ENCODE measurements around the gene IER3. TPM values are rescaled to one million over a fixed set of nuclear protein-coding genes. Genes with fewer than 3 reads are reported as not detected.
A peak's percentile ranks its signal among the peaks of the same experiment; 100 is the strongest.

Gene IER3
- total and polyA plus RNA-seq, 9 of the 15 experiments (the other 6 are each of a cell fraction or from before 2014, with no cell fraction given), result 1.5 to 30.0 (median 11.5) TPM

DNA sequence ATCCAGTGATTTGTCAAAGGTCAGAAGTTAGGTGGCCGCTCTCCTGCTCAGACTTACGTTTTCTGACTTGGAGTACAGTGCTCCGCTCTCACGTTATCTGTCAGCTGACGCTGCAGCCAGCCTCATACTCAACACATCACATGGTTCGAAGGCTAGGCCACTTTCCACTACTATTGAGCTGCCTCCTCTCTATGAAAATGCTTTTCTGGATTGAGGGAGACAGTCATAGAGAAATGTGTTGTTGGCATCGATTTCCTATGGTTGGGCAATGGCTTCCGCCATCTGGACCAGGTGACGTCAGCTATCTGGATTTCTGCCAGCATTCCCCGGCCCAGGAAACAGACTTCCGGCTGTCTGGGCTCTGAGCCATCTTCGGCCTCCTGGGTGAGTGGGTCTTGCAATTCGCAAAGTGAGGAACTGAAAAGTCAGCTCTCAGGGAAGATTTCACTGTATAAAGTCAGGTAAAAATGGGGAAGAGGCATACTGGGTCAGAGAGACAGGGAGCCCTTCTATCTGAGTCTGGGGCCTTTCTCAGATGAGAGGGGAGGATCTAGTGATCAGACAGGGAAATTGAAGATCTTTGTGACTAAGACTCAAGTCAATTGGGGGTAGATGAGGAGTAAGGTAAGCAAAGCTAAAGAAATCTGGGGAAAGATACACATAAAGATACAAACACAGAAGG is 37.5 kb upstream of the IER3 start (continued):
- TF ChIP-seq ZBTB5 (IDR thresholded peaks at IDR 0.05) (no peak), ESRRB (CRISPR knock-in tag; IDR thresholded peaks at IDR 0.05; ENCODE audit: borderline replicate concordance) (no peak), TOE1 (IDR thresholded peaks at IDR 0.05; ENCODE audit: borderline replicate concordance) (peak; percentile 85), TOE1 (CRISPR knock-in tag; IDR thresholded peaks at IDR 0.05; ENCODE audit: borderline replicate concordance, low read depth) (no peak), ZNF3 (CRISPR knock-in tag; IDR thresholded peaks at IDR 0.05) (no peak), MYBL2 (IDR thresholded peaks at IDR 0.05; ENCODE audit: low read depth) (no peak), MYBL2 (CRISPR knock-in tag; IDR thresholded peaks at IDR 0.05; ENCODE audit: borderline replicate concordance) (no peak), CREBBP (IDR thresholded peaks at IDR 0.05; ENCODE audit: low read depth, low read length) (no peak), BRD4 (IDR thresholded peaks at IDR 0.05) (peak; percentile 88), NUFIP1 (IDR thresholded peaks at IDR 0.05; ENCODE audit: partially characterized antibody) (peak; percentile 78), ZBTB8A (IDR thresholded peaks at IDR 0.05; ENCODE audit: partially characterized antibody) (no peak), SAFB2 (IDR thresholded peaks at IDR 0.05; ENCODE audit: borderline replicate concordance, low read depth, low read length, severe bottlenecking) (no peak), POLR2AphosphoS2 (IDR thresholded peaks at IDR 0.05; ENCODE audit: low read length) (no peak), AFF4 (CRISPR knock-in tag; IDR thresholded peaks at IDR 0.05) (peak; percentile 63; the same call in 1 of the 2 replicates), FOXA1 (IDR thresholded peaks at IDR 0.05; ENCODE audit: borderline replicate concordance) (no peak), STAT5B (CRISPR knock-in tag; IDR thresholded peaks at IDR 0.05) (no peak), SP1 (CRISPR knock-in tag; IDR thresholded peaks at IDR 0.05) (peak; percentile 62; the same call in 1 of the 2 replicates), EWSR1 (IDR thresholded peaks at IDR 0.05; ENCODE audit: borderline replicate concordance, low read depth, partially characterized antibody) (no peak), RCOR1 (IDR thresholded peaks at IDR 0.05; ENCODE audit: borderline replicate concordance in 1 of 2, low read depth in 2 of 2, low read length in 2 of 2) (peak in 1 of 2 experiments; percentile 86; a peak in 2 of 4 replicates), POLR2B (IDR thresholded peaks at IDR 0.05; ENCODE audit: low read depth, partially characterized antibody) (peak; percentile 72), CEBPB (tag; IDR thresholded peaks at IDR 0.05) (peak; percentile 99)
- TF ChIP-seq, protein P1, sequence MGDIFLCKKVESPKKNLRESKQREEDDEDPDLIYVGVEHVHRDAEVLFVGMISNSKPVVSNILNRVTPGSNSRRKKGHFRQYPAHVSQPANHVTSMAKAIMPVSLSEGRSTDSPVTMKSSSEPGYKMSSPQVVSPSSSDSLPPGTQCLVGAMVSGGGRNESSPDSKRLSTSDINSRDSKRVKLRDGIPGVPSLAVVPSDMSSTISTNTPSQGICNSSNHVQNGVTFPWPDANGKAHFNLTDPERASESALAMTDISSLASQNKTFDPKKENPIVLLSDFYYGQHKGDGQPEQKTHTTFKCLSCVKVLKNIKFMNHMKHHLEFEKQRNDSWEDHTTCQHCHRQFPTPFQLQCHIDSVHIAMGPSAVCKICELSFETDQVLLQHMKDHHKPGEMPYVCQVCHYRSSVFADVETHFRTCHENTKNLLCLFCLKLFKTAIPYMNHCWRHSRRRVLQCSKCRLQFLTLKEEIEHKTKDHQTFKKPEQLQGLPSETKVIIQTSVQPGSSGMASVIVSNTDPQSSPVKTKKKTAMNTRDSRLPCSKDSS (IDR thresholded peaks at IDR 0.05; ENCODE audit: low read depth, partially characterized antibody), result no peak
